ENCODE data around the gene FAM83E.

DNA sequence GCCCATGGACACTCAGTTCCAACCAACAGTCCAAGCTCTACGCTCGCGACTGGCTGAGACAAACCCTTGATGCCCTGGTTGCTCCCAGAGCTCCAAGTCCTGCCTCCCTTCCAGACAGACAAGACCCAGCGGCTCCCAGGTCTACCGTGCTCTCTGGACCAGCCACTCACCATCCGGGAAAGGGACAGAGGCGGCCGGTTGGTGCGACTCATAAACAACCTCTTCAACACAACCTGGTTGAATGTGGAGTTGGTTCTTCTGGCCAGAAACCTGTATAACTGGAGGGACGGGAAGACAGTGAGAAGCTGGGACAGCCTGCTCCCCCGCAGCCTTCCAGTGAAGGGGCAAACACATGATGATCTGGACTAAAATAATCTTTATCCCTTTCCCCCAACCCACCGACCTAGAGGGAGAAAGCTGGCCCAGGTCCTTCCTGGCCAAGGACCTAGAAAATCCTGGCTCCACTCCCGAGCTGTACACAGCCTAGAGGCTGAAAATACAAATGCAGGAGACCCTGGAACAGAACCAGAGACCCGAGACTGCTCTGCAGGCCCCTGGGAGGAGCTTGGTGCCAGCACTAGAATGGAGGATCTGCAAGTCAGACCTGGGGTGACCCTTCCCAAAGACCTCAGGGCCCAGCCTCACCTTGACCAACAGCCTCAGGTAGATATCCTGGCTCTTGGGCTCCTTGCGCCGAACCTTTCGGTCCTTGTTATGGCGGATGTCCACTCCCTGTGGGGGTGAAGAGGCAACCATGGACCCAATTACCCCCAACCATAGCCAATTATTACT is 2.5 kb upstream of the FAM83E start:
- TF ChIP-seq, protein P1, sequence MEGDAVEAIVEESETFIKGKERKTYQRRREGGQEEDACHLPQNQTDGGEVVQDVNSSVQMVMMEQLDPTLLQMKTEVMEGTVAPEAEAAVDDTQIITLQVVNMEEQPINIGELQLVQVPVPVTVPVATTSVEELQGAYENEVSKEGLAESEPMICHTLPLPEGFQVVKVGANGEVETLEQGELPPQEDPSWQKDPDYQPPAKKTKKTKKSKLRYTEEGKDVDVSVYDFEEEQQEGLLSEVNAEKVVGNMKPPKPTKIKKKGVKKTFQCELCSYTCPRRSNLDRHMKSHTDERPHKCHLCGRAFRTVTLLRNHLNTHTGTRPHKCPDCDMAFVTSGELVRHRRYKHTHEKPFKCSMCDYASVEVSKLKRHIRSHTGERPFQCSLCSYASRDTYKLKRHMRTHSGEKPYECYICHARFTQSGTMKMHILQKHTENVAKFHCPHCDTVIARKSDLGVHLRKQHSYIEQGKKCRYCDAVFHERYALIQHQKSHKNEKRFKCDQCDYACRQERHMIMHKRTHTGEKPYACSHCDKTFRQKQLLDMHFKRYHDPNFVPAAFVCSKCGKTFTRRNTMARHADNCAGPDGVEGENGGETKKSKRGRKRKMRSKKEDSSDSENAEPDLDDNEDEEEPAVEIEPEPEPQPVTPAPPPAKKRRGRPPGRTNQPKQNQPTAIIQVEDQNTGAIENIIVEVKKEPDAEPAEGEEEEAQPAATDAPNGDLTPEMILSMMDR (conservative IDR thresholded peaks at IDR 0.05; ENCODE audit: low read length) = no peak
- TF ChIP-seq EZH2phosphoT487 (IDR thresholded peaks at IDR 0.05; ENCODE audit: borderline replicate concordance) = no peak
